SU-DHL-6 (cell line): ENCODE results near the gene CISTR.
A peak's percentile ranks its signal among the peaks of the same experiment; 100 is the strongest.

Experiments used
- H2AFZ ChIP-seq: fragments of 200-600 bp; sonication (generic); 2 replicates; pipeline ENCODE4 v1.6.1; 2014; ENCODE audit warnings: low read depth, mild to moderate bottlenecking, moderate library complexity, mixed read lengths, antibody characterized with exemption, low read length; ENCODE audit not compliant: severe bottlenecking
- H3F3A ChIP-seq: fragments of 200-600 bp; shearing (Covaris generic); 2 replicates; pipeline ENCODE4 v1.6.0; 2016; ENCODE audit warnings: antibody characterized with exemption, mild to moderate bottlenecking; ENCODE audit not compliant: insufficient read depth
- H3K27ac ChIP-seq: fragments of 200-600 bp; sonication (generic); 2 replicates; pipeline ENCODE4 v1.5.1; 2016; ENCODE audit warnings: low read depth, mild to moderate bottlenecking, low read length, moderate library complexity, mixed read lengths
- H3K27me3 ChIP-seq: fragments of 200-600 bp; sonication (generic), shearing (Covaris generic); 2 replicates; pipeline ENCODE4 v1.6.0; 2014; ENCODE audit warnings: mild to moderate bottlenecking, low read length
- H3K36me3 ChIP-seq: fragments of 200-600 bp; sonication (generic); 2 replicates; pipeline ENCODE4 v1.6.1; 2014; ENCODE audit warnings: mild to moderate bottlenecking, low read length, mixed read lengths
- H3K4me2 ChIP-seq: fragments of 300-600, 200-600 bp; shearing (Covaris generic), sonication (generic); 2 replicates; pipeline ENCODE4 v1.6.0; 2014; ENCODE audit warnings: low read length, low read depth, mild to moderate bottlenecking; ENCODE audit not compliant: poor library complexity, severe bottlenecking
- H3K4me3 ChIP-seq: fragments of 200-600 bp; sonication (generic); 2 replicates; pipeline ENCODE4 v1.5.1; 2014; ENCODE audit warnings: antibody characterized with exemption, low read length, mild to moderate bottlenecking, mixed read lengths; ENCODE audit not compliant: insufficient read depth, poor library complexity, severe bottlenecking
- H3K79me2 ChIP-seq: fragments of 200-600 bp; sonication (generic); 2 replicates; pipeline ENCODE4 v1.6.1; 2014; ENCODE audit warnings: mild to moderate bottlenecking, low read length, moderate library complexity; ENCODE audit not compliant: insufficient read depth
- H3K9ac ChIP-seq: fragments of 200-600 bp; sonication (generic); 2 replicates; pipeline ENCODE4 v1.7.0; 2014; ENCODE audit warnings: mild to moderate bottlenecking, low read length
- H3K9me2 ChIP-seq: fragments of 200-600 bp; sonication (generic); replicated peaks from 2 replicates; pipeline ENCODE4 v1.6.1; 2014; ENCODE audit warnings: low read length; ENCODE audit not compliant: insufficient read depth
- H3K9me3 ChIP-seq: fragments of 200-600 bp; sonication (generic); 2 replicates; pipeline ENCODE4 v1.6.1; 2014; ENCODE audit warnings: low read length, mixed read lengths; ENCODE audit not compliant: insufficient read depth
- H4K20me1 ChIP-seq: fragments of 200-600 bp; sonication (generic); 2 replicates; pipeline ENCODE4 v1.6.1; 2014; ENCODE audit warnings: low read depth, mild to moderate bottlenecking, antibody characterized with exemption, low read length, moderate library complexity, mixed read lengths
- CTCF ChIP-seq: fragments of 200-600 bp; sonication (generic); IDR thresholded peaks from one replicate; pipeline ENCODE4 v1.5.1; 2017; ENCODE audit warnings: antibody characterized with exemption, mild to moderate bottlenecking, low read length, moderate library complexity; ENCODE audit not compliant: insufficient read depth, poor library complexity, severe bottlenecking
- EZH2phosphoT487 ChIP-seq: fragments of 200-600 bp; sonication (generic), shearing (Covaris generic); conservative IDR thresholded peaks from 2 replicates; pipeline ENCODE4 v1.6.1; 2018; ENCODE audit warnings: mild to moderate bottlenecking, antibody characterized with exemption, low read length, moderate library complexity, mixed read lengths

CISTR gene

GRCh38 chr12:53729644-53730043 lies 22.1 kb downstream of the CISTR start:
- no peak overlapping the region for H2AFZ ChIP-seq
- no peaks in the 10 kb centered on the region for H3F3A ChIP-seq
- no peak overlapping the region for H3K27ac ChIP-seq
- H3K4me2 ChIP-seq = no peak overlapping the region
- H3K9me3 ChIP-seq = no peaks in the 10 kb centered on the region
- no peaks in the 10 kb centered on the region for H3K36me3 ChIP-seq
- no peaks in the 10 kb centered on the region for H4K20me1 ChIP-seq
- no peak overlapping the region for H3K9ac ChIP-seq
- H3K79me2 ChIP-seq = no peaks in the 10 kb centered on the region
- no peak overlapping the region for H3K4me3 ChIP-seq
- no peak for TF ChIP-seq CTCF
- no peaks in the 10 kb centered on the region for H3K27me3 ChIP-seq
- H3K9me2 ChIP-seq = no peaks in the 10 kb centered on the region

- Histone ChIP-seq H3K36me3 (no peaks in the 10 kb centered on the region), H3K27me3 (no peaks in the 10 kb centered on the region), H3K4me2 (peak overlapping the region; percentile 81), H3K9ac (peak overlapping the region; percentile 48), H3K79me2 (no peaks in the 10 kb centered on the region), H3K4me3 (peak overlapping the region; percentile 52), H4K20me1 (no peaks in the 10 kb centered on the region), H3K9me2 (no peaks in the 10 kb centered on the region), H3F3A (no peaks in the 10 kb centered on the region), H3K27ac (no peak overlapping the region), H3K9me3 (no peaks in the 10 kb centered on the region), H2AFZ (peak overlapping the region; percentile 95)
- no peak for TF ChIP-seq CTCF
- no peak for TF ChIP-seq EZH2phosphoT487
These were observed 23.6 kb downstream of the CISTR start for GRCh38 chr12:53728206-53728605.

- Histone ChIP-seq H3K36me3 (no peaks in the 10 kb centered on the region), H3K79me2 (no peaks in the 10 kb centered on the region), H4K20me1 (no peaks in the 10 kb centered on the region), H3K4me3 (peak within 1 kb of the TSS; percentile 61), H3K9me2 (no peaks in the 10 kb centered on the region), H3K4me2 (peak within 1 kb of the TSS; percentile 81), H3K27ac (no peak within 1 kb of the TSS), H3K9ac (peak within 1 kb of the TSS; percentile 48), H3K9me3 (no peaks in the 10 kb centered on the region), H2AFZ (peak within 1 kb of the TSS; percentile 95), H3K27me3 (no peaks in the 10 kb centered on the region), H3F3A (no peaks in the 10 kb centered on the region)
- TF ChIP-seq EZH2phosphoT487 (no peak), CTCF (no peak)
These were observed 24.3 kb downstream of the CISTR start, which contains the start of gene CALCOCO1 for GRCh38 chr12:53727310-53728041. Gene CALCOCO1, minus strand, starts transcription at chr12:53727452. Its CDS starts 2,210 bp downstream, at chr12:53725242.
